IPS-NIHi7 (cell line): ENCODE data around the gene DES.
"Not testable (repeated sequence)": the region's sequence is repeated elsewhere in the genome, so short reads cannot be mapped to it uniquely, and the experiment has no call there.

ENCODE experiments used
- DNase-seq: peaks from one replicate; pipeline ENCODE4 v3.0.0; 2012; ENCODE audit warnings: mixed read lengths; ENCODE audit errors: extremely low spot score

DES gene

DNA sequence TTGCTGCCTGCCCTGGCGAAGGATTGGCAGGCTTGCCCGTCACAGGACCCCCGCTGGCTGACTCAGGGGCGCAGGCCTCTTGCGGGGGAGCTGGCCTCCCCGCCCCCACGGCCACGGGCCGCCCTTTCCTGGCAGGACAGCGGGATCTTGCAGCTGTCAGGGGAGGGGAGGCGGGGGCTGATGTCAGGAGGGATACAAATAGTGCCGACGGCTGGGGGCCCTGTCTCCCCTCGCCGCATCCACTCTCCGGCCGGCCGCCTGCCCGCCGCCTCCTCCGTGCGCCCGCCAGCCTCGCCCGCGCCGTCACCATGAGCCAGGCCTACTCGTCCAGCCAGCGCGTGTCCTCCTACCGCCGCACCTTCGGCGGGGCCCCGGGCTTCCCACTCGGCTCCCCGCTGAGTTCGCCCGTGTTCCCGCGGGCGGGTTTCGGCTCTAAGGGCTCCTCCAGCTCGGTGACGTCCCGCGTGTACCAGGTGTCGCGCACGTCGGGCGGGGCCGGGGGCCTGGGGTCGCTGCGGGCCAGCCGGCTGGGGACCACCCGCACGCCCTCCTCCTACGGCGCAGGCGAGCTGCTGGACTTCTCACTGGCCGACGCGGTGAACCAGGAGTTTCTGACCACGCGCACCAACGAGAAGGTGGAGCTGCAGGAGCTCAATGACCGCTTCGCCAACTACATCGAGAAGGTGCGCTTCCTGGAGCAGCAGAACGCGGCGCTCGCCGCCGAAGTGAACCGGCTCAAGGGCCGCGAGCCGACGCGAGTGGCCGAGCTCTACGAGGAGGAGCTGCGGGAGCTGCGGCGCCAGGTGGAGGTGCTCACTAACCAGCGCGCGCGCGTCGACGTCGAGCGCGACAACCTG lies at the start of gene DES:
DES (plus strand) TSS at position 223 of the 857 bp plus-strand sequence; CDS start at position 309, 86 bp downstream.
- no peak for DNase-seq

DNA sequence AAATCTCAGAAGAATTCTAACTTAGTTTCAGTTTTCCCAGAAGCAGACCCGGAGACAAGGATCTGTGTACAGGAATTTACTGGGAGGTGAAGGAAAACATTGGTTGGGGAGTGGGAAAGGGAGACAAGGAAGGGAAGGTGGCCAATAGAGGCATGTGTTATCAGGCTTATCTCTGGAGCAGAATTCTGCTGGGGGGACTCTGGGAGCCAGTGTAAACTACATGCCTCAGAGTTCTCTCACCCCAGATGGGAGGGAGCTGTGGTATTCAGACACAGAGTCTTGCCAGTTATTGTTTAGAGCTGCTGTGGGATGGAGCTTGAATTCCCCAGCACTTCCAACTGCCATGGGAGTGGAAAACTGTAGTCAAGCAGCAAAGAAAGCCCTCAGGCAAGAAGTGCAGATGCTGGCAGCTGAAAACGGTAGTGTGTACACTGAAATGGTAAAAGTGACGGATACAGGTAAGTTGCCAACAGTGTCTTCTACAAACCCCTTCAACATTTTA lies 49.4 kb upstream of the DES start:
- no peak for DNase-seq

DNA sequence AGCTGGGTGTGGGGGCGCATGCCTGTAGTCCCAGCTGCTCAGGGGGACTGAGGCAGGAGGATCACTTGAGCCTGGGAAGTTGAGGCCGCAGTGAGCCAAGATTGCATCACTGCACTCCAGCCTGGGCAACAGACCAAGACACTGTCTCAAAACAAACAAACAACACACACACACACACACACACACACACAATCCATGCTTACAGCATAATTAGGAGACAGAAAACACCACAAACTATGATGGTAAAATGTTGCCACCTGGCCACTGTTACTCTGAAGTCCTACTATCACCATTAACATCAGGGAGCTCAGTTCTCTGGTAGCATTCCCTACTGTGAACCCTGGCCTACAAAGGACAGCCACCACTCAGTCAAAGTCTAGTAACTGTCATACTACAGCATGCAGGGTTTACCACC lies 48.7 kb upstream of the DES start:
- no peak for DNase-seq

DNA sequence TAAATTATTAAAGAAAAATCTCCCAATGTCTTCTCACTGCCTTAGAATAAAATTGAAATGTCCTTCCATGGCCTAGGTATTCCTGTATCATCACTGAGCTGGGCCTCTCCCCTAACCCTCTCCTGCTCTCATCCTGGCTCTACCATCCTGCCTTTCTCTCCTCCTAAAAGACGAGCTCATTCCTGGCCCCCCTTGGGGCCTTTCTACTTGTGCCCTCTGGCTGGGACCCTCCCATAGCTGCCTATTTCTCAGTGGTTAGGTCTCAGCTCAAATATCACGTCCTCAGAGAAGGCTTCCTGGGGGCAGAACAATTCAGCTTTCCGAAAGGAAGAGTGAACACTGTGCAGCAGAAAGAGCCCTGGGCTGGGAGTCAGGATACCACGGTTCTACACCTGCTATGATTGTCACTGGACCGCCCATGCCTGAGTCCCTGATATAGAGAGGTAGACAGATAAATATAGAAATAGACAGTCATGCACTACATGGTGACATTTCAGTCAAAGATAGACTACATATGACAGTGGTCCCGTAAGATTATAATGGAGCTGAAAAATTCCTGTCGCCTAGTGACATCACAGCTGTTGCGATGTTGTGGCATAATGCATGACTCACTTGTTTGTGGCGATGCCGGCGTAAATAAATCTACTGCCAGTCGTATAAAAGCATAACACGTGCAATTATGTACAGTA lies 39.9 kb upstream of the DES start:
- DNase-seq = no peak

DNA sequence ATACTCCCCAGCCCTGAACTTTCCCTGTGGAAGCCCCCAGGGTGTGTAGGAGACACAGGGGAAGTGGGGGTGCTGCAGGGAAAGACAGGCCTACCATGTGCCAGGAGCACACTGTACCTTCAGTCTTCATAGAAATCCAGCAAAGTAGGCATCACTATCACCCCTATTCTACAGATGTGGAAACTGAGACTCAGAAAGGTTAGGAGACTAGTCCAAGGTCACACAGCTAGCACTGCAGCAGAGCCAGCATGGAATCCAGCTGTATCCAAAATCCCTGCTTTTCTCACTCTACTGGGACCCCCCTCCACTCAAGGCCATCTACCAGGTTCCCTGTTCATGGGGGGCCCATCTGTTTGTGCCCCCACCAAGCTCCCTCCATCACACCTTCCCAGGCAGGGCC lies 37.3 kb upstream of the DES start:
- DNase-seq = no peak

DNA sequence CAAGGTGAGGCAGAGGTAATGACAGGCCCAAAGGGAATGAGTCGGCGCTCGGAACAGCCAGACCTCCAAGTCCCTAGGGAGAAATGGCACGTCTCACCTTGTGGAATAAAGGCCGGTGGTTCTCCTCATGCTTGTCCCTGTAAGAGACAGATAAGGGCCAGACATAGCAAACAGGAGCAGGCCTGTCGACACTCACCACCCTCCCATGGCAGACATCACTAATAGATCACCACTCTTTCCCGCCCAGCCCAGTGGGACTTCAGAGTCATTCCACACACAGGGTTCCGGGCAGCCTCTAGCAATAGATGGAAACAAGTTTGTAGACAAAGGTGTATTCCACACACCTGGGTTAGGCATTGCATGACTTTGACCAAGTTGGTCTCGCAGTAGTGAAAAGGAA lies 36.7 kb upstream of the DES start:
- no peak for DNase-seq

DNA sequence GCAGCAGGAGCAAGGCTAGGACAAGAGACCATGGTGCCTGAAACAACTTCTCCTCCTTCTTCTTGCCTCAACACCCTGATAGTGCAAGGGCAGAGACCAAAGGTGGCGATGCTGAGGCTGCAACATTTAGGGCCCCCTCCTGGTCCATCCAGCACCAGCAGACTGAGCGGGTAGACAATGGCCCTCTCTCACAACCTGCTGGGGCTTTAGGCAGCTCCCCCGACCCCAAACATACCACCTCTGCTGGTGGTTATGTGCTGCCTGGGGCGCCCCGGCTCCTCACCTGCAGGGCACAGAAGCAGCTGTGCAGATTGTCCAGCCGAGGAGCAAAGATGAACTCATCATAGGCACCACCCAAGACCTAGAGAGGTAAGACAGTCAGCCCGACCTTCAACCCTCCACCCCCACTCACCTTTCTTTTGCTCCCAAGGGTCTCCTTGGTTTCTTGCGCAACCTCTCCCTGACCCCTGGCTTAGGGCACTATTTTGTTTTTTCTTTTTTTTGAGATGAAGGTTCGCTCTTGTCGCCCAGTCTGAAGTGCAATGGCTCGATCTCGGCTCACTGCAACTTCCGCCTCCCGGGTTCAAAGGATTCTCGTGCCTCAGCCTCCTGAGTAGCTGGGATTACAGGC lies 34.0 kb upstream of the DES start:
- DNase-seq = peak; percentile 38

DNA sequence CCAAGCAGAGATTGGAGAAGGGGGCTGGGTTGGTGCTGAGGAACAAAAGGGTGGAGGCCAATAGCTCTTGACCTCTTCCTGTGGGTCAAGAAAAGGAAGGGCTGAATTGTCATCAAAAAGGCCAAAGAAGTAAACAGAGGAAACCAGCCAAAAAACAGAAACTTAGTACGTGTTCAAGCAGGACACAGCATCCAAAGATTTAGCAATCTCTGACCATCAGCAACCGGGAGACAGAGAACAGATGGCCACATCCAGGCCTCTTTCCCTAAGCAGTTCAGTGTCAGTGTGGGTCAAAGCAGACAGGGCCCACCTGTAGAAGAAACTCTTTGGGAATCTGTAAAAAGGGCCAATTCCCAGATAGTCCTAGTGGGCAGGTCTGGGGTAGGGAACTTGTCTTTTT lies 33.3 kb upstream of the DES start:
- no peak for DNase-seq

DNA sequence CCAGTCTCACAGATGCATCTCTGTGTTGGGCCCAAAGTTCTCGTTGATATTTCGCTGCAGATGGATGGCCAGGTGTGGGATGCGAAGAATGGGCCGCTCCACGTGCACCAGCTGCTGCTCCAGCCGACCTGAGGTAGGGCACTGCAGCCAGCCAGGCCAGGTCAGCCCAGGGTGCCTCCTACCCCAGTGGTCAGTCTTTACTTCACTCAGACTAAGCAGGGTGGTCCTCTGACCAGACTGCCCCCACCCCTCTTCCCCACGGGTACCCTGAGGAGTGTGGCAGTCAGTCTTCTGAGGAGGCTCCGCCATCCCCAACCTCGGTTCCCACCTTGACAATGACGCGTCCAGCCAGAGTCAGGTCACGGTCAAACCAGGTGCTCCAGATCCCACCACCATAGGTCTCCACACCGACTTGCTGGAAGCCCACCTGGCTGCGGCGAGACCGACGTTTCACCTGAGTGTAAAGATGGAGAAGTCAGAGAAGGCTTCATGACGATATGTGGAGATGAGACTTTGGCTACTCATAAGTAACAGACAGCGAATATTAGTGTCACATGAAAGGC lies 32.1 kb upstream of the DES start:
- DNase-seq = no peak

DNA sequence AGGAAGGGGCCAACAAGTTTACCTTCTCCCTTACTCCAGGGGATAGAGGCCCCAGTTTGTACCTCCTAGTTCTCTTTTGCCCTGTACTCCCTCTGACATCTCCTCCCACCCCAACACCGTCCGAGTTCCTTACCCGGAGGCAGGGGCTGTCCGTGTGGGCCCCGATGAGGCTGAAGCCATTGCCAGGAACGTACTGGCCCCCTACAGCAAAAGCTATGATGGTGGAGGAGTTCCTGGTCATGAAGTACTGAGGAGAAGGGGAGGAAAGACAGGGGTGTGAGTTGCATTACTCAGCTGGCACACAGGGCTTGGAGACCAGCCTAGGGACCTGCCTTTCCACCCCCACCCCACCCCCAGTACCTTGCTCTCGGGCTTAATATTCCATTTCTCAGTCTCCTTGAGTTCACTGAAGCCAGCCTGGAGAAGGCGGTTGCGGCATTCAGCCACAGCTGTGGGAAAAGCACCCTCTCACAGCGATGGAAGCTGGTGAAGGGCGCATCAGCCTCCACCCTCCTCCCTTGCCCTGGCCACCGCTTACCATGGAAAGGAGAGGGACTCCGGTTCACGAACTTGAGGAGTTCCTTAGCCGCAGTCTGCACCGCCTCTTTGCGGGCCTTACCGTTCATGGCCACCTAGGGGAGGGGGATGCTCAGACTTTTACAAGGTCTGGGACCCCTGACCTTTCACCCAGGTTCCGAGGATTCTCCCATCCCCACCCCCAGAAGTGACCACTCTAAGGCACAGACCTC lies 31.5 kb upstream of the DES start:
- no peak for DNase-seq

DNA sequence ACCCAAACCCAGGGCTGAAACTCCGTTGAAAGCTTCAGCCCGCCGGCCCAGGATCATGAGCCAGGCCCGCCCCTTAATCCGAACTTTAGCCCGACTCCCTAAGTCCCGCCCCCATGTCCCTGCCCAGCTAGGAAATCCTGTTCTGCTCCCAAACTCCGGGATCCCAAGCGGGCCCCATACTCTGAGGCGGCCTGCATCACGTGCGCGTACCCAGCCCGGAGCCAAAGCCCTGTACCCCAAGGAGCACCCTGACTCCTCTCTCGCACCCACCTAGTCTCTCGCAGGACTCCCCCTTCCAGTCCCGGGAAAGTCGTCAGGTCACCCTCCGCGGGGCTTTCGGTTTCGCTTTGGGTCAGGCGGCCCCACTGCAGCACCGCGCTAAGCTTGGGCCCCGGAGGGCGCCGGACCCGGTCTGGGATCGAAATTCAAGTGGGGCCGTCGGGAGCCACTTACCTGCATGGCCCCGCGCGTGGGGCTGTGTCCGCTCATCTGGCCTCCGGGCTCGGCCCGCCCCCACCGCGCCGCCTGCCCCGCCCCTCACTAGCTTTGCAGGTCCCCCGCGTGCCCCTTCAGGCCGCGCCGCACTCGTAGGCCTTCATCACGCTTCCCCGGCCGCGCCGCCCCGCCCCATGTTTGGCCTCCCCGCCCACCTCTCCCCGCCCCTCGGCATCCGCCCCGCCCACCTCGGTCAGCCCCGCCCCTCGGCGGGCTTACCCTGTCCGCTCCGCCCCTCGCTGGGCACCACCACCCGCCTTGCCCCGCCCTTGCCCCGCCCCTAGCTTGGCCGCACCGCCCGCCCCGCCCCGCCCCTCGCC lies 30.7 kb upstream of the DES start, which contains the start of gene DNPEP:
DNPEP (minus strand) TSS at position 607 of the 815 bp plus-strand sequence; CDS start at position 489, 118 bp downstream.
- DNase-seq = peak; percentile 94

DNA sequence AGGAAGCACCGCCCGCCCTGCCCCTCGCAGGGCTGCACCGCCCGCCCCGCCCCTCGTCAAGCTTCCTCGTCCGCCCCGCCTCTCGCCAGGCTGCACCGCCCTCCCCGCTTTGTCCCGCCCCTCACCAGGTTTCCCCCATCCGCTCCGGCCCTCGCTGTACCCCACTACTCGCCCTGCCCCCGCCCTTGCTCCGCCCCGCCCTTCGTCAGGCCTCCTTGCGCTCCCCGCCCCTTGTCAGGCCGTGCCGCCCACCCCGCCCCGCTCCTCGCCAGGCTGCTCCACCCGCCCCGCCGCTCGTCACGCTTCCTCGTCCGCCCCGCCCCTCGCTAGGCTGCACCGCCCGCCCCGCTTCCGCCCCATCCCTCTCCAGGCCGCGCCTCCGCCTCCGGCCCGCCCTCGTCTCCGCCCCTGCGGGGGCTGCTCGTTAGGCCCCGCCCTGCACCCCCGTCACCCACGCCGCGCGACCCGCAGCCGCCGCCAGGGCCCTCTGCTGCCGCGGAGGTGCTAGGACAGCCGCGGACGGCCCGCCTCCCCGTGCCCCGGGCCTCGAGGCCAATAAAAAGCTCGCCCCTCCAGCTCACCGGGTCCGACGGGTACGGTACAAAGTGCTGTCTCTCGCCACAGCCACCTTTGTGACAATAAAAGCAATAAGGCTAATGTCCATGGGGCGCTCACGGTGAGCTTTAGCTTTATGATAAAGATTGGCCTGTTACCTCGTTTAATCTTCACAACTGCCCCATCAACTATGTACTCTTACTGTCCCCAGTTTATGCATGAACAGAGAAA lies 29.9 kb upstream of the DES start:
- peak; percentile 96 for DNase-seq

DNA sequence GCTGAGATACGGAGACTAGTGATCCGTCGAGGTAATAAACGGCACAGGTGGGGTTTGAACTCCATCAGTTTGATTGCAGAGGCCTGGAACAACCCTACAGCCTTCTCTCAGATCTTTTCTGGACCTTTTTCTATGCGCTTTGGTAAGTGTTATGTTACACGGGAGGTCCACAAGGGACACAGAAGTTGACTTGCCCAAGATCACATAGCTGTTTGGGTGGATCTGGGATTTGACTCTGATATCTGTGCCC lies 29.3 kb upstream of the DES start:
- no peak for DNase-seq

DNA sequence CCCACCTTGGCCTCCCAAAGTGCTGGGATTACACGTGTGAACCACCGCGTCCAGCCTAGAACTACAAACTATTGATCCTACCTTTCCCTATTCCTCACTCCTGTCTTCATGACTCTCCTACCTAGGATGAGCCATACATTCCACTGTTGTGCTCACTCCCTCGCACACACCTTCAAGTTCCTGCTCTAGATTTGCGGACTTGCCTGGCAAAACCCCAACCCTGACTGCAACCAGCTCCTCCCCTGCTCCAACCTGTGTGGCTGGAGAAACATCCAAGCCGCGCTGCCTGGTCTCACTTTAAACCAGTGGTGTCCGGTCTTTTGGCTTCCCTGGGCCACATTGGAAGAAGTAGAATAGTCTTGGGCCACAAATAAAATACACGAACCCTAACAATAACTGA lies 25.4 kb upstream of the DES start:
- no peak for DNase-seq

DNA sequence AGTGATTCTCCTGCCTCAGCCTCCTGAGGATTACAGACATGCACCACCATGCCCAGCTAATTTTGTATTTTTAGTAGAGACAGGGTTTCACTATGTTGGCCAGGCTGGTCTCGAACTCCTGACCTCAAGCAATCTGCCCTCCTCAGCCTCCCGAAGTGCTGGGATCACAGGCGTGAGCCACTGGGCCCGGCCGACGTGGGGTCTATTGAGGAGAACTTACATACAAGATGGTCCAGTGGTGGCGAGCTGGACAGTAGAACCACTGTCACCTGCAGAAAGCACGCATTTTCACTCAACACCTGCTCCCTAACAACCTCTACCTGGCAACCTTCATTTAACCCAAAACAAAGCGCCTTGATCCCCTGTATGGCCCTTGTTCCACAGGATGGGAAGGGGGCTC lies 23.1 kb upstream of the DES start:
- DNase-seq = not testable (repeated sequence)

DNA sequence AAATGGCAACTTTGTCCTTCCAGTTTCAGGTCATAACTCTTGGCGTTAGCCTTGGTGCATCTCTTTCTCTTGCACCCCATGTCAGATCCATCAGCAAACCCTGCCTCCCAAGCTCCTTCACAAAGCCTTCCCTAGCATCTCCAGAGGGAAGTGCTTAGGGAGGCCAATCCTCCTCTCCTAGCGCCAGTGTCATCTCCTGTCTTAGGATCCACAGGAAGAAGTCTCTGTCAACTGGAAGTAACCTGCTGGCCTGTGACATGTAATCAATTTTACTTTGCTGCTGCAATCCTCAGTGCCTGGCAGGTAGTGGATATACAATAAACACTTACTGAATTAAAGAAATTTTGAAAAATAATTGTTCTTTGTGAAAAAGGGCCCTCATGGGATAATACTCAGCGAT lies 22.6 kb upstream of the DES start:
- no peak for DNase-seq

DNA sequence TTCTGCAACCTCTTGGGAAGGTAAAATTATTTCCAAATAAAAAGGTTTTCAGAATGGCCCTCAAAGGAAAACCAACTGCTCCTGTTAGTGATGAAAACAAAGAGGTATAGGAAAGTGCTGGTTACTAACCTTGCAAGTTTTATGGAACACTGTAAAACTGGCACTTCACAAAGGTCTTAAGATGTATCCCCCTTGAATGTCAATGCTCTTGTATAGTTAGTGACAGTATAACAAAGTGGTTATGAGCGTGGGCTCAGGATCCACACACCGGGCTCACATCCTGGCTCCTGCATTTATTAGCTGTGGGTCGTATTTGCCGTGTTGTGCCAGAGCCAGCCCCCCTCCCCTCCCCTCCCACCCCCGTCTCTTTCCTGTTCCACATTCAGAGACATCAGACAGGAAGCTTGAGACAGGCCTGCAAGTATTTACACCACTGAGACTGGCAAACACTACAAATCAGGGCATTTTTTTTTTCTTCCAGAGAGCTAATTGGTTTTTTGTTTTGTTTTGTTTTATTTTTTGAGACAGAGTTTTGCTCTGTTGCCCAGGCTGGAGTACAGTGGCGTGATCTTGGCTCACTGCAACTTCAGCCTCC lies 21.2 kb upstream of the DES start:
- DNase-seq = no peak

DNA sequence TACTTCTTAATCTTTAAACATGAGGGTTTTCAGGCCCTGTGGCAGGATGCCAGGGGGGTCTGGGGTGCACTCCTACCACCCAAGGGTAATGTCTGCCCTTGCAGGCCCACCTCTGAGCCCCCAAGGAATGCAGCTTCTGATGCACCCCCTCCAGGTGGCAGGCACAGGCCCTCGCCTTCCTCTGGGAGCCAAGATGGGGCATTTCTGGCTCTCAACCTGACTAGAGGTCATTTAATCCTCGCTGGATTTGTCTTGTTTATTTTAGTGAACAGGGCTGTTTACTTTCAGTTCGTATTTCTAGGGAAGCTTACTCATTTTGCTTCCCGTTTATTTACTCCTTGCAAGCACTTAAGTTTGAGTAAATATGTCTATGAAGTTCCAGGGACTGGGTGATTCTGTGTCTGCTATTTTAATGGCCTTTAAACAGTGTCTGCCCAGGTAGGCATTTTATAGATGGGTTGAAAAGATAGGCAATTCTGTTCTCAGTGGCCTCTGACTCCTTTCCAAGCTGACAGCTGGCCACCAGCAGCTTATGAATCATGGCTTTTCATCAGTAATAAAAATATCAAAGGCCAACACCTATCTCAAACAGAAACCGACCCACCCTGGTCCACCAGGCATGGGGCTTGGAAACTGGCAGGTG lies 19.3 kb upstream of the DES start:
- DNase-seq = no peak
